Muscle layer of duodenum (tissue), 2 donors: Measurements from ENCODE around the gene PPP3CB.
A peak's percentile ranks its signal among the peaks of the same experiment; 100 is the strongest.

Experiments
- H3K27ac ChIP-seq: one replicate; pipeline ENCODE4 v1.7.0; 2013; ENCODE audit warnings: mild to moderate bottlenecking, low read length
- H3K27me3 ChIP-seq: one replicate; pipeline ENCODE4 v1.7.0; 2013; ENCODE audit warnings: low read depth, mild to moderate bottlenecking, control low read depth, low read length
- H3K36me3 ChIP-seq, 2 donors: one replicate each; pipeline ENCODE4 v1.7.0; 2013; ENCODE audit warnings: low read length in 2 of 2, control low read depth in 1 of 2, mild to moderate bottlenecking in 1 of 2; ENCODE audit not compliant: insufficient read depth in 2 of 2, control insufficient read depth in 1 of 2
- H3K4me1 ChIP-seq, 2 donors: one replicate each; pipeline ENCODE4 v1.7.0; 2013; ENCODE audit warnings: low read length in 2 of 2, mild to moderate bottlenecking in 2 of 2, control low read depth in 1 of 2, moderate library complexity in 1 of 2; ENCODE audit not compliant: insufficient read depth in 2 of 2, control insufficient read depth in 1 of 2
- H3K4me3 ChIP-seq, 2 donors: one replicate each; pipeline ENCODE4 v1.7.0; 2013; ENCODE audit warnings: low read length in 2 of 2, low read depth in 1 of 2, mild to moderate bottlenecking in 1 of 2
- H3K9me3 ChIP-seq, 2 donors: one replicate each; pipeline ENCODE4 v1.7.0; 2013; ENCODE audit warnings: low read length in 2 of 2, control low read depth in 1 of 2, mild to moderate bottlenecking in 1 of 2; ENCODE audit not compliant: control insufficient read depth in 1 of 2
- donor health status: healthy.

Gene PPP3CB

GRCh38 chr10:73495884-73496674 is at the start of gene PPP3CB:
Gene PPP3CB (minus strand): TSS chr10:73496024. CDS start chr10:73495889, 135 bp downstream.
- Histone ChIP-seq H3K4me1 (peaks cover 7 to 22% of the 10 kb centered on the region in 2 donors), H3K4me3 (peak within 1 kb of the TSS; percentile 94), H3K27me3 (no peaks in the 10 kb centered on the region), H3K36me3 (peaks cover 10 to 12% of the 10 kb centered on the region in 2 donors), H3K27ac (peak within 1 kb of the TSS; percentile 97), H3K9me3 (no peaks in the 10 kb centered on the region)

- Histone ChIP-seq H3K9me3 (no peaks in the 10 kb centered on the region), H3K4me1 (no peaks in the 10 kb centered on the region), H3K4me3 (no peak overlapping the region), H3K27me3 (no peaks in the 10 kb centered on the region), H3K36me3 (peaks cover 10 to 23% of the 10 kb centered on the region in 2 donors), H3K27ac (no peak overlapping the region)
These were observed 49.5 kb upstream of the PPP3CB start for GRCh38 chr10:73545357-73545756.

GRCh38 chr10:73537709-73538108 is 41.9 kb upstream of the PPP3CB start:
- Histone ChIP-seq H3K27ac (no peak overlapping the region), H3K9me3 (no peaks in the 10 kb centered on the region), H3K36me3 (peaks cover 18 to 34% of the 10 kb centered on the region in 2 donors), H3K27me3 (no peaks in the 10 kb centered on the region), H3K4me1 (no peaks in the 10 kb centered on the region), H3K4me3 (no peak overlapping the region)

- Histone ChIP-seq H3K4me3 (no peak overlapping the region), H3K9me3 (no peaks in the 10 kb centered on the region), H3K27ac (no peak overlapping the region), H3K27me3 (no peaks in the 10 kb centered on the region), H3K36me3 (peaks cover 18 to 30% of the 10 kb centered on the region in 2 donors), H3K4me1 (no peaks in the 10 kb centered on the region)
These were observed 41.5 kb upstream of the PPP3CB start for GRCh38 chr10:73537288-73537687.

DNA sequence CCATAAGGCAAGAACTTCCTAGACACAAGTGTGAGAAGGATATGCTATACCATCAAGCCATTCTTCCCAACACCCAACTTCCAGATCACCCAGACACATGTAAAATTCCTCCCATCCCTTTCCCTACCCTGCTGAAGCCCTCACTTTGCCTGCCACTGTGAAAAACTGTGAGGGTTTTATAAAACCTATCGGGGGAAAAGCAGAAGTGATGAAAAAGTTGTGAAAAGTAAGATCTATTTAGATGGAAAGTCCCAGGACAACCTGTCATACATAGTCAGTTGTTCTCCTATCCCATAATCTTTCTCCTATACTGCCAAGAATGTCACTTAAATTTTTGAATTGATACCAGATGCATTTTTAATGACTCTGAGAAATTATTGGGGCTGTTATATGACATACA is 39.0 kb upstream of the PPP3CB start:
- Histone ChIP-seq H3K9me3 (no peaks in the 10 kb centered on the region), H3K27ac (no peak overlapping the region), H3K4me1 (no peaks in the 10 kb centered on the region), H3K36me3 (peaks cover 7 to 13% of the 10 kb centered on the region in 2 donors), H3K27me3 (no peaks in the 10 kb centered on the region), H3K4me3 (no peak overlapping the region)

DNA sequence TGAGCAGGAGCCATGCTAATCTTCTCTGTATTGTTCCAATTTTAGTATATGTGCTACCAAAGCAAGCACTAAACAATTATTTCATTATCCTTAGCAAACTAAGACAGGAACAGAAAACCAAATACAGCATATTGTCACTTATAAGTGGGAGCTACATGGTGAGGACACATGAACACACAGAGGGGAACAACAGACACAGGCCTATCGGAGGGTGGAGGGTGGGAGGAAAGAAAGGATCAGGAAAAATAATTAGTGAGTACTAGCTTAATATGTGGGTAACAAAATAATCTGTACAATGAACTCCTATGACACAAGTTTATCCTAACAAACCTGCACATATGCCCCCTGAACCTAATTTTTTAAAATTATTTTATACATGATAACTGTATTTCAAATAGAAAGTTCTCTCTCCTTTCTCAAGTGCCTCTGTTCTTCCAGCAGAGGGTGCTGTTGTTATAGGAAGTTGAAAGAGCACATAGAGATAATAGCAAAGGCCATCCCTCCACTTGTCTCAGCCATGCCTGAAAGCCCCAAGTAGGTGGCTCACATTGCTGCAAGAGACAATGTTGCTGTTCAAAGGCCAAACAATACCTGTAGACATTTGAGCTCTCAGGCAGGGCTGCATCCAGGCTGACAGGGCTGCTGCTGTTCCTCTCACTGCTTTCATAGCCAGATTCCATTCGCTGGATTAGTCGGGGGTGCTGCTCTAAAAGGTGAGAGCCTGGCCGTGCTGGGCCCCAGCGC is 33.4 kb upstream of the PPP3CB start:
- Histone ChIP-seq H3K4me1 (no peaks in the 10 kb centered on the region), H3K9me3 (no peaks in the 10 kb centered on the region), H3K27me3 (no peaks in the 10 kb centered on the region), H3K4me3 (no peak overlapping the region), H3K27ac (no peak overlapping the region), H3K36me3 (peaks cover 8 to 20% of the 10 kb centered on the region in 2 donors)

- Histone ChIP-seq H3K4me1 (no peaks in the 10 kb centered on the region), H3K9me3 (no peaks in the 10 kb centered on the region), H3K36me3 (peaks cover 13 to 56% of the 10 kb centered on the region in 2 donors), H3K4me3 (no peak overlapping the region), H3K27me3 (no peaks in the 10 kb centered on the region), H3K27ac (no peak overlapping the region)
These were observed 26.4 kb upstream of the PPP3CB start for GRCh38 chr10:73522263-73522662.

DNA sequence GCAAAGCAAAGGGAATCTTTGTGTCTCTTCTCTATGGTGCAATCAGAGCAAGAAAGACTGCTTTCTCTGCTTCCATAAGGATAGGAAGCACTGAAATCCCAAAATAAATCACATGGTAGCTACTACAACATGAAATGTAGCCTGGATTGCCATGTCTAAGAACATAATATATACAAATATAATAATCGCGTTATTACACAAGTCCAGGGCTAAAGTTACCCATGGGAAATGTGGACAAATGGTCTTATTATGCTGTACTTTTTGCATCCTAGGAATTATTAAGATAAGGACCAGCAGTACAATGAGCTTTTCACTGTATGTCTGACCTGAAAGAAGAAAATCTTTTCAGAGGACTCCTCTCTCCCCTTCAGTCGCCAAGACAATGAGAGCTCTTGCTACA is 23.5 kb upstream of the PPP3CB start:
- H3K36me3 ChIP-seq: peaks cover 13 to 62% of the 10 kb centered on the region in 2 donors
- H3K4me1 ChIP-seq: no peaks in the 10 kb centered on the region
- H3K27me3 ChIP-seq: no peaks in the 10 kb centered on the region

GRCh38 chr10:73517166-73517888 is 21.5 kb upstream of the PPP3CB start:
- no peak overlapping the region for H3K4me3 ChIP-seq
- no peaks in the 10 kb centered on the region for H3K27me3 ChIP-seq
- no peaks in the 10 kb centered on the region for H3K4me1 ChIP-seq
- H3K36me3 ChIP-seq: peaks cover 13 to 61% of the 10 kb centered on the region in 2 donors
- H3K9me3 ChIP-seq: no peaks in the 10 kb centered on the region
- no peak overlapping the region for H3K27ac ChIP-seq

More for the DNA sequence above, 23.5 kb upstream of the PPP3CB start:
- Histone ChIP-seq H3K27ac (no peak overlapping the region), H3K4me3 (no peak overlapping the region), H3K9me3 (no peaks in the 10 kb centered on the region)

GRCh38 chr10:73512207-73512743 is 16.5 kb upstream of the PPP3CB start:
- H3K4me1 ChIP-seq: no peaks in the 10 kb centered on the region
- H3K9me3 ChIP-seq: no peaks in the 10 kb centered on the region
- H3K27me3 ChIP-seq: no peaks in the 10 kb centered on the region
- H3K4me3 ChIP-seq: no peak overlapping the region
- peaks cover 8 to 20% of the 10 kb centered on the region in 2 donors for H3K36me3 ChIP-seq
- H3K27ac ChIP-seq: no peak overlapping the region

DNA sequence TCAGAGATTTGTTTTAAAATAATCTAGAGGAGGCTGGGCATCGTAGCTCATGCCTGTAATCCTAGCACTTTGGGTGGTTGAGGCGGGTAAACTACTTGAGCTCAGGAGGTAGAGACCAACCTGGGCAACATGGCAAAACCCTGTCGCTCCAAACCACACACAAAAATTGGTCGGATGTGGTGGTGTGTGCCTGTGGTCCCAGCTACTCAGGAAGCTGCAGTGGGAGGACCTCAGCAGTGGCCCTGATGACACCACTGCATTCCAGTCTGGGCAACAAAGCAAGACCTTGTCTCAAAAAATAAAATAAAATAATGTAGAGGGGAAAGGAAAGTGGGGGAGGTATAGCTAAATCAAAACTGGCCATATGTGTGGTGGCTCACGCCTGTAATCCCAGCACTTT is 13.9 kb upstream of the PPP3CB start:
- H3K27ac ChIP-seq: no peak overlapping the region
- H3K36me3 ChIP-seq: peaks cover 2 to 7% of the 10 kb centered on the region in 2 donors
- H3K9me3 ChIP-seq: no peaks in the 10 kb centered on the region
- no peaks in the 10 kb centered on the region for H3K27me3 ChIP-seq
- H3K4me3 ChIP-seq: no peak overlapping the region
- H3K4me1 ChIP-seq: no peaks in the 10 kb centered on the region
